Epidermal melanocyte (primary cell): ENCODE results near the gene DNAJB6.

Experiments
- DNase-seq: peaks from one replicate; pipeline ENCODE4 v3.0.0; 2011; ENCODE audit warnings: low spot score; ENCODE audit not compliant: insufficient read length

DNAJB6 gene

GRCh38 chr7:157366722-157367121 lies 29.9 kb downstream of the DNAJB6 start:
- no peak for DNase-seq

DNA sequence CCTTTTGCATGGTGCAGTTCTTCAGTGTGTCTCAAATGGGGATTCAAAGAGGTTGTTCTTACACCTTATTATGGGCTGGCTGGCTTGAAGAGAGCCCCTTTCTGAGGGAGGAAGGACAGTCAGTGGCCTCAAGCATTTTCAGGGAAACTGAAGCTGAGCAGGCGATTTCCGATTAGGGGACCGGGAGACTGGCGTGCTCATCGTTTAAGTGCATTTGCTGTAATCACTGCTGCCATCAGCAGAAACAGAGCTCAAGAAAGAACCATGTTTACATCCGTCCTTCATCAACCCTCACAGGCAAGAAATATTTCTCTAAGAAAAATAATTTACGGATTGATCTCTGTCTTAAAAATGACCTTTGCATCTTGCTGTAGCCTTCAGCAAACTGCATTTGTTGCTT lies 32.2 kb downstream of the DNAJB6 start:
- DNase-seq = no peak

- DNase-seq = no peak
Measured at GRCh38 chr7:157370742-157371141, 33.9 kb downstream of the DNAJB6 start.

- no peak for DNase-seq
Measured at GRCh38 chr7:157371296-157371695, 34.5 kb downstream of the DNAJB6 start.

- DNase-seq = no peak
Measured at GRCh38 chr7:157372300-157373232, 35.8 kb downstream of the DNAJB6 start.

GRCh38 chr7:157373493-157373892 lies 36.7 kb downstream of the DNAJB6 start:
- no peak for DNase-seq

DNA sequence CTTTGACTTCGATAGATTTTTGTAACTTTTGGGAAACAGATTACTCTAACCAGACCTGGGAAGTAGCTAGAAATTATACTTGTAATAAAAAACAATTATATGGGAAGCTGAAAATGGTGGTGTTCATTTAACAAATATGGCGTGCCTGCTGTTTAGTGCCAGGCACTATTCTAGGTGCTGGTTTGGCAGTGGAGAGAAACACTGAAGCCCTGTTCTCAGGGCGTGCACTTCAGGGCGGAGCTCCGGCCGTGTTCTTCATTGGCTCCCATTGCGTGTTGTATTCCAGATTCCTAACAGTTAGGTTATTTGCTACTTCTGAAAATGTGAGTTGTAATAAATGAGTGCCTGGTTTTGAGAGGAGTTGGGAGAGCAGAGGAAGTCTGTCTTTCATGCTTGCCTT lies 38.6 kb downstream of the DNAJB6 start:
- DNase-seq = no peak

GRCh38 chr7:157377436-157378124 lies 40.8 kb downstream of the DNAJB6 start:
- no peak for DNase-seq

DNA sequence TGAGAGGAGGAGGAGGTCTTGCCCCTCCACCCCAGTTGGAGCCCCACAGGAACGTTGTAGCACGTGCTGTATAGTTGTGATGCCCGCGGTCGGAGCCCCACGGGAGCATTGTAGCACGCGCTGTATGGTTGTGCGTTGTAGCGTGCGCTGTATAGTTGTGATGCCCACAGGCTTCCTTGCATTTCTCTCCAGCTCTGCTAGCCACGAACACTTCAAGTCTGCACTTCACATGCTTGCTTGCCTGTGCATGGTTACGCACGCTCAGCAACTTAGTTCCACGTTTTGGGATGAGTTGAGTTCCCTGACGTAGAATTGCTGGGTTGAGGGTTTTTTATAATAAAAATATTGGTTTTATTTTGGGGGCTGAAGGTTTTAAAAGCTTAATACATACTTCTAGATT lies 41.6 kb downstream of the DNAJB6 start:
- no peak for DNase-seq

DNA sequence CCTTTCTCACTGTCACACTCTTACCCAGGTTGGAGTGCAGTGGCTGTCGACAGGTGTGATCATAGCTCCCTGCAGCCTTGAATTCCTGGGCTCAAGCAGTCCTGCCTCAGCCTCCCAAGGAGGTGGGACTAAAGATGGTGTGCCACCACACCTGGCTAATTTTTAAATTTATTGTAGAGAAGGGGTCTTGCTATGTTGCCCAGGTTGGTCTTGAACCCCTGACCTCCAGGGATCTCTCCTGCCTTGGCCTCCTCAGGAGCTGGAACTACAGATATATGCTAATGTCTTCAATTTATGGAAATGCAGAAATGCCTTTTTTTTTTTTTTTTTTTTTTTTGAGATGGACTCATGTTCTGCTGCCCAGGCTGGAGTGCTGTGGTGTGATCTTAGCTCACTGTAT lies 42.7 kb downstream of the DNAJB6 start:
- DNase-seq = no peak

- no peak for DNase-seq
Measured at GRCh38 chr7:157380416-157380815, 43.6 kb downstream of the DNAJB6 start.

DNA sequence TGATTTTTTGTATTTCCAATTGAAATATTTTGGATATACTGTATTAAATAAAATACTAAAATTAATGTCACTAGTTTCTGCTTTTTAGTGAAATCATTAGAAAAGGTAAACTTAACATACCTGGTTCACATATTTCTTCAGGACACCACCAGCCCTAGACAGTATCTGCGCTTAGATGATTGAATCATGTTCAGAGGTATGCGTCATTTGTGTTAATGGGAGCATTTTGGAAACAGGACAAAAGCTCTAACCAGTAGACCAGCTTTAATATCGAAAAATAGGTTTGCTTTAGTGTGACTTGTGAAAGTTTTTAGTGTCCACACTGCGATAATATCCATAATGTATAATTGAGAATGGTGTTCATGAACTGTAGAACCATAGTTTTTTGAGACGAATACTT lies 47.1 kb downstream of the DNAJB6 start:
- no peak for DNase-seq

- no peak for DNase-seq
Measured at GRCh38 chr7:157384301-157384700, 47.5 kb downstream of the DNAJB6 start.

DNA sequence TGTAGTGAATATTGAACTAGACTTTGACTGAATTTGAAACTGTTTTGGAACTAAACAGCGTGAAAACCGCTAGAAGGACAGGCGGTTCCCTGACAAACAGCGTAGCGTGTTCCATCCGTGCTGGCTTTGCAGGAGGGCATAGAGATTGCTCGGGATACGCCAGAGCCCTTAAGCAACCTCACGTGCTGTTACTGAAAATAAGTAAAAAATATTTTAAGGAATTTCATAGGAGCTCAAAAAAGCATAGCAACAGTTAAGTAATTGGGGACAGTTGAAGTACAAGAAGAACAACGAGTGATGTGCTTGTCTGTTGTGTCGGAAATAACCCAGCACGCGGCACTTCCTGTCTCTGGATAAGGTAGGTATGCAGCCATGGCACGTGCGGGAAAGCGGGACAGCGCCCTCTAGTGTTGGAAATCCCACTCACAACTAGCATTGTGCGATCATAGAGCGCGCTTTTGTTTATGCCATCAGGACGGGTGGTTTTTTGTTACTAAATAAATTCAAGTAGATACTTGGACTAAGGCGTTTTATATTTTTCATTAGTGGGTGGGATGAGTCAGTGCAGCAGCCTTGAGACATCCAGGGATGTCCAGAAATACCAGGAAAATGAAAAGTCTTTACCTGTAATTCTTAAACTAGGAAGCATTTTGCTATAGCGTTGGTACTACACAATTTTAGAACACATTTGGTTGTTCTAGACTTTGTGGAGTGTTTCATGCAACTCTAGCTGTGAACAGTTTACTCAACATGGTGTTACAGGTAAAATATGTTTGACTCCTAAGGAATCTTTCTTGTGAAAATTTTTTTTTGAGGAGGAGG lies 50.4 kb downstream of the DNAJB6 start:
- peak; percentile 40 for DNase-seq

DNA sequence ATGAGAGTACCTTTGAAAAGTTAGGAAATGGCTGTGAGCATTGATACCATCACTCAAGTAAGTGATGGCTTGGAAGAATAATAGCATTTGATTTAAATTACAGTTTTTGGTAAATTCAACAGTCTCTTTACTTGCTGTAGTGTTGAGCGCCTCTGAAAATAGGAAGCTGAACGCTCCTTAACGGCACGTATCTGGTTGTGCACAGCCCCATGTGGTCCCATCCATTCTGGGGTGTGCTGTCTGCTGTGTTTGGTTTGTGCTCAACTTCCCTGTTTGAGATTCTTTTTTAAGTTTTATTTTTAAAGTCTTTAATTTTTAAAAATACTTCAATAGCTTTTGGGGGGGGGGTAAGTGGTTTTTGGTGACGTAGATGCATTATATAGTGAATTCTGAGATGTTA lies 51.5 kb downstream of the DNAJB6 start:
- DNase-seq = no peak

DNA sequence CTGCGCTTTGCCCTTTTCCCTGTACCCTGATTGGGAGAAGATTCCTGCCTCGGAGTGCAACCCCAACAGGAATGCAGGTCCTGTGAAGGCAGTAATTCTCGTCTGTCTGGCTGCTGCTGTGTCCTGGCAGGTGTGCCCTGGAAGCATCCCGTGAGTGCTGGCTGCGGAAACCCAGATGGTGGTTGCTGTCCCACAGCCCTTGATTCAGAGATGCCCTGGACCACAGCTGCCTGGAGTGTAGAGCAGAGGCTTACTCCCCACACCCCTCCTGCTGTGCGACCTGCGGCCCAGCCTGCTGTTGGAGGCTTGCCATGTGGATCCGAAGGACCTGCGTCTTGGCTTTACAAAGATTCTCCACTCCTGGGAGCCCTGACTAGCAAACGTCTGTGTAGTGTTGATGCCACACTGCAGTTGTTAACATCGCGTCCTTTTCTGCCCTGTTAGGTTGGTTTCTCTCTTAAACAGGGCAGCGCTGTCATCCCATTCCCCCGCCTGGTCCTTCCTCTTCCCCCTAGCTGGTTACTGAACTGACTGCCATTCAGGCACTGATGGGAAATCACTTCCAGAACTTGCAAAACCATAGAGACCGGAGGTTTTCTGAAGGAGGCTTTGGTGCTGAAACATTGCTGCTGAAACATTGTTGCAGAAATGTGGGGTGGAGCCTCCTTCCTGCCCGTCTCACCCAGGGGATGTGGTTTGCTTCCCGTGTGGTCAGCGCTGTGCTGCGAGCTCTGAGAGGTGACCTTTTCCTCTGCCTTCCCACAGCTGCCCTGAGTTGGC lies 53.3 kb downstream of the DNAJB6 start:
- peak; percentile 43 for DNase-seq

DNA sequence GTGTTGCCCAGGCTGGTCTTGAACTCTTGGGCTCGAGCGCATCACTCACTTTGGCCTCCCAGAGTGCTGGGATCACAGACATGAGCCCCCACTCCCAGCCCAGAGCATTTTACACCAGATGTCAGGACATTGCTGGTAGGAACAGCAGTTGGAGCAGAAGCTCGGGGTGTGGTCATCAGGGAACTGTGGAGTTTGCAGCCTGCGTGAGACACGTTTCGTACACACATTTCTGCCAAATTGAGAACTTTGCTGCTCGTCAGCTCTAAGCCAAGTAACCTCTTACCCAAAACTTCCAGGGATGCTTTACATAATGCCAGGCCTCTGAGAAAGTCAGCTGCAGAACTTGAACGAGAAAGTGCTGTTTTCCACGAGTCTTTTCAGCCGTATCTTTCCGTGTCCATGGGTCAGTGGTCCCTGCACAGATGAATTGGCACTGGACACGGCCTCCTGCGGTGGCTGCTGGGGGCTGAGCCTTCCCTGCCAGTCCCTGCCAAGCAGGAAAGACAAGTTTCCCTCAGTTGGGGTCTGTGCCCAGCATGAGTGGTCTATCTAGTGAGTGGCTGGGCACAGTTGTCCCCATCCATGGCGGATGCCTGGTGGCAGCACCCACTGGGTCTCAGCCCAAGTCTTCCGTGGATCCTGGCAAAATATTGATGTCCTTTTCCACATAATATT lies 54.4 kb downstream of the DNAJB6 start:
- no peak for DNase-seq

DNA sequence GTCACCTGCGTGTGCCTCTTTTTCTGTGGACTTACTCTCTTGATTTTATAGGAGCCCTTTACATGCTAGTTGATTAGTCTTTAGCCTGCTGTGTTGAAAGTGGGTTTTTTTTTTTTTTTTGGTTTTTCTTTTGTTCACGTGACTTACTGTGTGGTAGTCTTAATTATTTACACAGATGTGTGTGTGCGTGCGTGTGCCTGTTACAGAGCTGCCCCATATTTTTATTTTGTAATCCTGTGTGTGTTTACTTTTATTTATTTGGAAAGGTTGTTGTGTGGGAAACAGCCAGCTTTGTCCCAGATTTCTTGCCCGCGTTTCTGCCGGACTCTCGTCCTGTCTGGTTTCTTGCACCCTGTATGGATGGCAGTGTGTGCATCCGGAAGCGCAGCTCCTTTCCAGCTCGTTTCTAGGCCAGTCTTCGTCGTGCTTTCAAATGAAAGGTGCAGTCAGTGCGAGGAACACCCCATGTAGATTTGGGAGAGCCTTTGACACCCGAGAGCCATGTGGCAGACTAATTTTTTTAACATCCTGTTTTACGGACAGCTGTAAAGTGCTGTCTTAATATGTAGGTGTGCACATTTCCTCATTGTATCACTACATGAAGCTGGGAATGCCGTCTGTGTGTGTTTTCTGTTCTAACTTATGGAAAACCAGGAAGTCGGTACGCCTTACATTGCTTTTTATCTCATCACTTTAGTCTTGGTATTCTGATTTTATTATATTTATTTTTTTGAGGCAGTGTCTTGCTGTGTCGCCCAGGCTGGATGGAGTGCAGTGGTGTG lies 55.6 kb downstream of the DNAJB6 start:
- DNase-seq = no peak

- DNase-seq = no peak
Measured at GRCh38 chr7:157394246-157395191, 57.7 kb downstream of the DNAJB6 start.
